GM19397 (cell line): ENCODE results near the gene TRIM62.

Source experiments
- ATAC-seq: cut with Tn5 transposase; IDR thresholded peaks from one replicate; pipeline ENCODE4 v1.9.1; 2021; ENCODE audit warnings: mild to moderate bottlenecking, moderate library complexity; ENCODE audit not compliant: unreplicated experiment

Gene TRIM62

GRCh38 chr1:33180911-33181890 is 642 bp downstream of the TRIM62 start:
- peak; percentile 28 for ATAC-seq

GRCh38 chr1:33180226-33180910 is 1.5 kb downstream of the TRIM62 start:
- peak; percentile 64 for ATAC-seq

DNA sequence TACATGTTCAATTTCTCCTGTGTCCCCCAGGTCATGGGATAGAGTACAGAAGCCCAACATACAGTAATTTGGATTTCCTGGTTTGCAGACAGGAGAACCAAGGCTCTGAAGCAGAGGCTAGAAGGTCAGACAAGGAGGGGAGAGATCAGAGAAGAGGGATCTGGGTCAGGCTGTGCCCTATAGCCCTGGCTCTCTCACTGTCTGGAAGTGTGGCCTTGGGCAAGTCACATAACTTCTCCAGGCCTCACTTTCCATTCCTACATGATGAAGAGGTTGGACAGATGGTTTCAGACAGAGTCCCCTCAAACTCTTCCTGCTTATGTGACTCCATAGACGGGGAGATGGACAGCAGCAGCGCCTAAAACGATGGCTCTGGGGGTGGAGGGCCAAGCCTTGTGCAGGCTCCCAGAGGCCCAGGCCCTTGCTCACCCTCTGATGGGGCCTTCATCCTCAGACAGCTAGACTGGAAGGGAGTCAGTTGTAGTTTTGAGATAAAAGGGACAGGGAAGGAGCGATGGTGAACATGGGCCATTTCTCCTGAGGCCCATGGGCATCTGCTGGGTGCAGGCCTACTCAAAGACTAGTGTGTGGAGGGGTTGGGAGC is 2.9 kb downstream of the TRIM62 start:
- ATAC-seq, result no peak

DNA sequence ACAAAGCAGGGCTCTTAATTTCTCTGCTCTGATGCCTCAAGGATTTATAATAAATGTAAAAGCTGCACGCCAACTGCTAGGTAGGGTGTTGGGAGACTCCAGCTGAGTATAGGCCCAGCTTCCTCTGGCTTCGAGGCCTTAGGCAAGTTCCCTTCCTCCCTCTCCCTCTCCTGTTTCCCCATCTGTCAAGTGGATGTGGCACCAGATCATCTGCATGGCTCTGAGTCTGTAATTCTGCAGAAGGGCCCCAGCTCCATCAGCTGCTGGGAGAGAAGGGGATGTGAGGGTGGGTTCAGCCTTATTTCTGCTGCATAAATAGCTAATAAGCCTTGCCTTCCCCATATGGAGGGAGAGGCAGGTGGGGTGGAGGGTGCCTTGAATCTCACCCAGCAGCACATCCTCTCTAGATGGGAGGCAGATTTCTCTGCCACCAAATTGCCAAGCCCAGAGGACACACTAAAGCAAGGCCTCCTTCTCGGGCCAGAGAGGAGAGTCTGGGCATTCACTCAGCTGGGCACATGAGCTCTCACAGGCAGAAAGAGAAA is 3.8 kb downstream of the TRIM62 start:
- ATAC-seq, result no peak

DNA sequence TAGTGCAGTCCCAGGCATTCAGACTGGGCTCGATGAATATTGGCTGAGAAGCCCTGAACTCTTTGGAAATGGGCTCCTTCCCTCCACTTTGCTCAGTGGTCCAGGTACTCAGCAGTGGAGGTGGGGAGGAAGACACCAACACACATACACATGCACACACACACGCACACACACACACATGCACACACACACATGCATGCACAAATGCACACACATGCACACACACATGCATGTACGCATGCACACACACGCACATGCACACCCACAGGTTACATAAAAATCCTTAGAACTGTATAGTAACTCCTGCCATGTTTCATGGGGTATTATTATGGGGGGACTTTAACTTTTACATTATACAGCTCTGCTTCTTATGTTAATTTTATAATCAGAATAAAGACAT is 5.0 kb downstream of the TRIM62 start:
- ATAC-seq, result no peak

DNA sequence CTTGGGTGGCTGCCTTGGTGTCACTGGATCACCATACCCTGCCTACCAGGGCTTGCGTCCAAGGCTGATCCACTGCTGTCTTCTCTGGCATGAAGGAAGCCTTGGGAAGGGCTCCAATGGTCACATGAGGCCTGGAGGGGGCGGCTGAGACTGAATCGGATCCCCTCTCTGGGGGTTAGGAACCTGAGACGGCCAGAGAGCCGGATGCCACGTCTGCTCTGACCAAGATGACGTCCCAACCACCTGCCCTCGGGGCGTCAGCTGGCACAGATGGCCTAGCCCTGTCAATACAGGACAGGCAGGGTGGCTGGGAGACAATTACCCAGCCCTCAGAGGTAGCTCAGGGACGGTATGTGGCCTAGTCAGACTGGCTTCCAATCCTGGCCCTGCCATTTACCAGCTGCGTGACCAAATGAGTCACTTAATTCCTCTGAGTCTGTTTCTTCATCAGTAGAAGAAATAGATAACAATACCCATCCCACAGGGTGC is 5.4 kb downstream of the TRIM62 start:
- ATAC-seq, result no peak

DNA sequence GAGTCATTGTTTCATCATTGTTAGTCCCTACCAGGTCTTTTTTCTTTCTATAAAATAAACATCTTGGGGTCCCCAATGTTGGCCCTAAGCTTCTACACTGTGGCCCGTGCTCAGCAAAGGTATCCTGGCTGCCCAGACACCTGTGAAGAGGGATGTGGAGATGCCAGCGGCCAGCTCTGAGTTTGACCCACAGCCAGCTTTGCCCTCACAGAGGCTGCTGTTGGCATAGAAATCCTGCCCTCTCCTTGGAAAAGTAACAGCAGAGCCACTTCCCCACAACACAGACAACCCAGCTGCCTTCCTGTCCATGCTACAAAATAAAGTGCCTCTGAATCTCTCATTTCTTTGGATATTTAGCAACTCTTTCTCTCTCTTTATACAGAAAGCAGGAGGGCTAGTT is 6.0 kb downstream of the TRIM62 start:
- no peak for ATAC-seq

DNA sequence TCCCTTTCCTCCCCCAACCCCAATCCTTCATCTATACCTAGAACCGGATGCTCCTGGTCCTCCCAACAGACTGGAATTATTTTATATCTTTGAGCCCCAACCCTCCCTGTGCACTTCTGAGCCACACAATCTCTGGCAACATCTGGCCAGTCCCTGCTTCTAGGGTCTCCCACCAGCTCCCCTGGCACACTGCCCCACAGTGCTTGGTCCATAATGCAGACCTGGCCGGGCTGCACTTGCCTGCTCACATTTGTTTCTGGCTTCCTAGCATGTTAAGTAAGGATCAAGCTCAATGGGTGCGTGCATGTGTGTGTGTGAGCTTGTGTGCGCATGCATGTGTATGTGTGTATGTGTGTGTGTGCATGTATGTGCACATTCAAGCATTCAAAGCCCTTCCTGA is 8.8 kb downstream of the TRIM62 start:
- ATAC-seq, result no peak

DNA sequence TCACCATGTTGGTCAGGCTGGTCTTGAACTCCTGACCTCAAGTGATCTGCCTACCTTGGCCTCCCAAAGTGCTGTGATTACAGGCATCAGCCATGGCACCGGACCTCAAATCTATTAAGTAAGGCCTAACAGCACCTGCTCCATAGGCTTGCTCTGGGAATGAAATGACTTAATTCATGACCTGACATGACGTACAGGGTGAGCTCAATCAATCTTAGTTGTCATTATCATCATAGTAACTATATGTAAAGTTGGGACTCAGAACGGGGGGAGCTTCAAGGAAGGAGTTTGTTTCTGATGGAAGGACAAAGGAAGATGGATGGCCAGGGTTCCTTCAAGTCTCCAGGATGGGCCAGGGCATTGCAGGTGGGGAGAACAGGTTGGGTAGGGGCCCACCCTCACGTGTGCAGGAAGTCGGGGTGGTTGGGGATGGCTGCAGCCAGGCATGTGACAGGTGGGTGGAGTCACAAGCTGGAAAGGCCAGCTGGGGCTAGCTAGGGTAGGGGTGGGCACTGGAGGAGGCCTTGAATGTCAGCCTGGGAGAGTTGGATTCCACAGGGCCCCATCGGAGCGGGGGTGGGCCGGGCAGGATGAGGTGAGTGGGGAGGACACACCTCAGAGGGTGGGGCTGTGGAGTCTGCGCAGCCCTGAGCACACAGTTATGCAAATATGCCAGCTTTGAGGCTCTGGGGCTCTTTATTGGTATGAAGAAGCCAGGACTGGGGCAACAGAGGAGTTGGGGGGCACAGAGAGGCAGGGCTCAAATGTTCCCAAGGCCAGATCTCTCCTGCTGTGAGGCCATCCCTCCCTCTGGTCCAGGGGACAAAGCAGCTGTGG is 9.6 kb downstream of the TRIM62 start:
- ATAC-seq, result no peak

DNA sequence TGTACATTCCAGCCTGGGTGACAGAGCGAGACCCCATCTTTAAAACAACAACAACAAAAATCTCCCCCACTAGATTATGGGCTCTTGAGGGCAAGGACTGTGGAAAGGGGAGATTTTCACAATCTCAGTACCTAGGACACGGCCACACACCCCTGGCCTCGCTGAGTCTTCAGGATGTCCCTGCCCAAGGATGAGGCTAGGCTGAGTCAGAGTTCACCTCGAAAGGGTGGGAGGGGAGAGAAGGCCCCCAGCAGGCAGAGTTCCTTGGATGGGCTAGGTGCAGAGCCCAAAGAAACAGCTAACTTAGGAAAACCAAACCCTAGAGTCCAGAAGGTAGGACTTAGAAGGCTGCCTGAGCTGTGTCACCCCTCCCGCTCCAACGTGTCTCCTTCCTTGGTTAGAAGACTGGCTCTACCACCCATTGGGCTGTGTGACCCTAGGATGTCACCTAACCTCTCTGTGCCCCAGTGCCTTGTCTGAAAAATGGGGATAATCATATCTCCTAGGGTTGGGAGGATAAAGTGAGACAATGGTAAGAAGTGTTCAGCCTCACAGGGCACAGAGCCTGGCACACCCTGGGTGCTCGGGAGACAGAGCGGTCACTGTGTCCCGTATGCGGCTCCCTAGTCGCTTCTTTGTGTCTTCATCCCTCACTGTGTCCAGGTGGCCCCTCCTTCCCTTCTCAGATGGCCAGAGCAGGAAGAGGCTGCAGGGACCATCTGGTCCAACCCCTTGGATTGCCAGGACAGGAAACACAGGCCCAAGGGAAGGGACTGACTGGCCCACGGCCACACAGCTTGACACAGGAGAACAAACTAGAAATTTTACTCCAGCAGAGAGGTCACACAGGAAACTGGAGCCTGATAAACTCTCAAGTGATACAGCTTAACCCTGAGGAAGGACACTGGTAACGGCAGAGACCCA is 11.2 kb downstream of the TRIM62 start:
- ATAC-seq, result no peak

DNA sequence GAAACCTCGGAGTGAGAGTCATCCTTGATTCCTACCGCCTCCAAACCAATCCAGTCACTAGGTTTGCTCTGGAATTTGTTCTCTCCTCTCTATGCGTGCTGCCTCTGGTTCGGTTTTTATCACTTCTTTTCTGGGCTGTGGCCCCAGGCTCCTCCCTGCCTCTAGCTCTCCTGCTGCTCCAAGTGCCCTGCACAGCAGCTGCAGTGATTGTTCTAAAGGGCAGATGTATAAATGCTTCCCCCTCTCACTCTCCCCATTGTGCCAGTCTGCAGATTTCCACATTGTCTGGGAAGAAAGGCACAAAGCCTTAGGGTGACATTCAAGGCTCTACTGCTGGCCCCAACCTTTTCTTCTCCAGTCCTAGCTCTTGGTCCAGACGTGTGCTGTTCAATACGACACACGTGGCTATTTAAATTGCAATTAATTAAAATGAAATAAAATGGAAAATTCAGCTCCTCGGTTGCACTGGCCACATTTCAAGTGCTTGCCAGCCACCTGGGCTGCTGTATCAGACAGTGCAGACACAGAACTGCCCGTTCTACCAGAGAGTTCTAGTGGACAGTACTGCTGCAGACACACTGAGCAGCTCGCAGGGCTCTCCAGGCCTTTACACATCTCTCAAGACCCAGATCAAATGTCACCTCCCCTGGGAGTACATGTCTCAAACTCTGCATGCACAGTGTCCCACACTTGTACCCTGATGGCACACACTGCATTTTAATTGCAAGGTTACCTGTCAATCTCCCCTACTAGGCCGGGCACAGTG is 12.4 kb downstream of the TRIM62 start:
- ATAC-seq, result no peak

DNA sequence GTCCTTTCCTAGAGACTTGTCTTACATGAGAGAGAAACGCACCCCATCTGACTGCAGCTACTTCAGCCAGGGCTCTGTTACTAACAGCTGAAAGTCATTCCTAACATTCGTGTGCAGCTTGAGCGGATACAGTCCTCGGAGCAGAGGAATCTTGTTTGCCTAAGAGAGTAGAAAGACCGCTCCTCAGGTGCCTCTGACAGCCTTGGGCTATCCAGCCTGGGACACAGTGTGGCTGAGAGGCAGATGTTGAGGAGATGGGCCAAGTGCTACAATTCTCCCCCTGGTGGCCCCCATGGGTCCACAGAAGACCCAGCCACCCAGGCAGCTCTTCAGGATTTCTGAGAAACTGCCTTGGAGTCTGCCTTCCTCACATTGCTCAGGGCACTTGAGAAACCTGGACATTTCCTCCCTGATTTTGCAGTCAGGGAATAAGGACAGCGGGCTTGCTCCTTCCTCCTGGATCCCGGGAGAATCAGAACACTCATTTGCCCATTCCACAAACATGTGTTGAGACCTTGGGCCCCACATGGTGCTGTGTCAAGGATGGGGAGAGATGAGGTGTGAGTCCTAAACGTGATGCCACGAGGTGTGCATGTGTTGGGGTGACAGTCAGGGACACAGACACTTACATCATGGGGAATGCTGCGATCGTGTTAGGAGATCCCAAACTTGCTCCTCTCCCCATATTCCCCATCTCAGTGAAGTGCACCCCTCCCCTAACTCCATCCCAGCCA is 13.1 kb downstream of the TRIM62 start:
- ATAC-seq, result no peak

DNA sequence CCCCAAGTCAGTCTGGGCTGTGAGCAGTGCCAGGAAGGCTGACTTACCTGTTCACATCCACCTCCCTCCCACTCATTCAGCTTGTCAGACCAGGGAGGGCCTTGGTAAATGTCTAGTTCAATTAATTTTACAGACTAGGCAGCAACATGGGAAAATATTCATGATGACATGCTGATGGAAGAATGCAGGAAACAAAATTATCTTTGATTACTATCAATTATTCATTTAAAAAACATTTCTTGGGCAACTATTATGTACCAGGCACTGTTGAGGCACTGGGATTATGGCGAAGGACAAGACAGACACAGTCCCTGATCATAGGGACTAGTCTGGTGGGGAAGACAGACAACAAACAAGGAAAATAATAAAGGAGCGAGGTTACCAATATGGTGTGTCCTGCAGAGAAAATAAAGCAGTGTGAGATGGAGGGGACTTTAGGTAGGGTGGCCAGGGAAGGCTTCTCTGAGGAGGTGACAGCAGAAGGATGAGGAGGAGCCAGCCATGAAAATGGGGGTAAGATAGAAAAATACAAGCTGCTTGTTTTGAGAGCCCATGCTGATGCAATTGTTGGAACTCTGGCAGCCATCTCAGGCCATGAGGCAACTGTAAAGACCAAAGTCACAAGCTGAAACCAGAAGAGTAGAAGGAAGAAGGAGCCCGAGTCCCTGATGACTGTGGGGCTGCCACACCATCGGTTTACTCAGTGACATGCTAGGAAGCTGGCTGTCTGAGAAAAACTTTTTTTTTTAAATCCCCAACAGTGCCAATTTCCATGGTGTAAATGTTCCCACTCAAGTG is 14.0 kb downstream of the TRIM62 start:
- ATAC-seq, result no peak

- ATAC-seq, result no peak
Observed at GRCh38 chr1:33165809-33166208, 16.0 kb downstream of the TRIM62 start.

DNA sequence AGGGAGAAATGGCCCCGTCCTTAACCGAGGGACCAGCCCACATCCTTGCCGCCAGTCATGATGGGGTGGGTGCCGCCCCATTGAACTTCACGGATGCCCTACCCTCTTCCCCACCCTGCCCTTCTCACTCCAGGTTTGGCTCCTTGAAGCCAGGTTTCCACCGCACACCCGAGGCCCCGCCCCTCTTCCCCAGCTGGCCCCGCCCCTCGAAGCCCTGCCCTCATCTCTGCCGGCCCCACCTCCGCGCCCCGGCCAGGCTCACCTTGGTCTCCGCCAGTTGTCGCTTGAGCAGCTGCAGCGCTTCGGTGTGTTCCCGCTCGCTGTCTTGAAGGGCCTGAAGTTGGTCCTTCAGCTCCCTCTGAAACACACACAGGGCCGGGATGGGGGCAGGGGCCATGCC is 16.6 kb downstream of the TRIM62 start:
- ATAC-seq, result no peak

GRCh38 chr1:33163621-33164519 is 18.0 kb downstream of the TRIM62 start:
- no peak for ATAC-seq
